H1 (cell line): ENCODE data around the gene COX18. TPM values are rescaled to one million over a fixed set of nuclear protein-coding genes. Genes with fewer than 3 reads are reported as not detected.

Experiments used
- CTCF ChIA-PET: fragments of 300-600 bp; sonication (Branson Sonifier 250); formaldehyde crosslinking; loops from one replicate; lab custom pipeline; 2021; ENCODE audit not compliant: partially characterized antibody; lab: Charles Lee
- POLR2A ChIA-PET: fragments of 300-600 bp; sonication (Branson Sonifier 250); formaldehyde crosslinking; loops from one replicate; lab custom pipeline; 2021; ENCODE audit warnings: inconsistent platforms; ENCODE audit not compliant: partially characterized antibody; lab: Charles Lee
- DNase-seq, 2 experiments: peaks; one replicate each; pipeline versions ENCODE4 v3.0.0 to v3.0.0-alpha.2; 2010 to 2022; ENCODE audit warnings: low spot score in 2 of 2, low read depth in 1 of 2, mixed read lengths in 1 of 2
- FAIRE-seq: peaks from 2 replicates; lab custom pipeline; 2011; peaks lifted over from hg19 to GRCh38; lab: Jason Lieb, UNC
- H2AFZ ChIP-seq: 2 replicates; pipeline ENCODE4 v1.8.1; 2012; ENCODE audit warnings: low read length, inconsistent platforms
- H2AK5ac ChIP-seq: 2 replicates; pipeline ENCODE4 v1.6.1; 2013; ENCODE audit warnings: low read depth, low read length
- H2BK120ac ChIP-seq: replicated peaks from 2 replicates; pipeline ENCODE3; 2013; ENCODE audit warnings: low read depth, low read length, inconsistent platforms
- H2BK12ac ChIP-seq: 2 replicates; pipeline ENCODE4 v1.6.1; 2013; ENCODE audit warnings: low read depth, low read length
- H2BK15ac ChIP-seq: 2 replicates; pipeline ENCODE4 v1.6.1; 2013; ENCODE audit warnings: low read length
- H2BK20ac ChIP-seq: 2 replicates; pipeline ENCODE4 v1.6.1; 2013; ENCODE audit warnings: low read length
- H2BK5ac ChIP-seq: 2 replicates; pipeline ENCODE4 v1.6.1; 2013; ENCODE audit warnings: low read depth, low read length
- H3K14ac ChIP-seq: 2 replicates; pipeline ENCODE4 v1.6.1; 2013; ENCODE audit warnings: inconsistent platforms; ENCODE audit not compliant: insufficient read length
- H3K18ac ChIP-seq: 2 replicates; pipeline ENCODE4 v1.6.1; 2013; ENCODE audit warnings: low read length; ENCODE audit errors: extremely low read depth
- H3K23ac ChIP-seq: 2 replicates; pipeline ENCODE4 v1.6.1; 2013; ENCODE audit warnings: inconsistent platforms; ENCODE audit not compliant: insufficient read length
- H3K23me2 ChIP-seq: 2 replicates; pipeline ENCODE4 v1.6.1; 2013; ENCODE audit warnings: low read depth, low read length
- H3K27ac ChIP-seq: 2 replicates; pipeline ENCODE4 v1.6.1; 2011; ENCODE audit warnings: low read depth, low read length, inconsistent platforms
- H3K27me3 ChIP-seq, 4 experiments: replicated peaks in 1 of 4; 1 replicate in 1 of 4; 2 replicates in 3 of 4; pipeline versions ENCODE4 v1.6.1 to v1.8.1; 2011 to 2013; ENCODE audit warnings: low read length in 3 of 4, mild to moderate bottlenecking in 3 of 4, inconsistent platforms in 2 of 4, mixed read lengths in 2 of 4, moderate library complexity in 1 of 4; ENCODE audit not compliant: control insufficient read depth in 3 of 4, insufficient read depth in 3 of 4; ENCODE audit errors: extremely low read depth in 1 of 4
- H3K36me3 ChIP-seq, 4 experiments: 2 replicates each; pipeline versions ENCODE4 v1.6.1 to v1.8.1; 2011 to 2013; ENCODE audit warnings: mild to moderate bottlenecking in 4 of 4, low read length in 3 of 4, moderate library complexity in 2 of 4, control low read depth in 1 of 4, inconsistent platforms in 1 of 4; ENCODE audit not compliant: insufficient read depth in 4 of 4, control insufficient read depth in 2 of 4
- H3K4ac ChIP-seq: replicated peaks from 2 replicates; pipeline ENCODE3; 2013; ENCODE audit warnings: low read length, low read depth, mixed read lengths, inconsistent platforms; ENCODE audit not compliant: insufficient read length
- H3K4me1 ChIP-seq, 4 experiments: replicated peaks in 1 of 4; 1 replicate in 1 of 4; 2 replicates in 3 of 4; pipeline versions ENCODE4 v1.6.1 to v1.8.1; 2011 to 2013; ENCODE audit warnings: low read length in 3 of 4, inconsistent platforms in 2 of 4, mixed read lengths in 1 of 4; ENCODE audit not compliant: insufficient read depth in 4 of 4, control insufficient read depth in 3 of 4
- H3K4me2 ChIP-seq, 2 experiments: 2 replicates each; pipeline versions ENCODE4 v1.6.1 to v1.8.1; 2011 to 2013; ENCODE audit warnings: low read depth in 2 of 2, low read length in 2 of 2, control low read depth in 1 of 2, inconsistent platforms in 1 of 2, mild to moderate bottlenecking in 1 of 2; ENCODE audit not compliant: insufficient read depth in 1 of 2
- H3K4me3 ChIP-seq, 4 experiments: fragments of 200-600, 300-600 bp in 1 of 4; sonication (generic), shearing (Covaris generic), sonication (Bioruptor Twin) in 1 of 4; 2 replicates each; pipeline versions ENCODE4 v1.5.1 to v1.8.1; 2011 to 2016; ENCODE audit warnings: low read length in 4 of 4, low read depth in 3 of 4, control low read depth in 2 of 4, inconsistent platforms in 2 of 4, mild to moderate bottlenecking in 2 of 4, mixed read lengths in 1 of 4, moderate library complexity in 1 of 4; ENCODE audit not compliant: insufficient read depth in 2 of 4; ENCODE audit errors: extremely low read depth in 1 of 4
- H3K56ac ChIP-seq: replicated peaks from 2 replicates; pipeline ENCODE3; 2013; ENCODE audit warnings: low read depth, mild to moderate bottlenecking, mixed read lengths, low read length, inconsistent platforms; ENCODE audit not compliant: insufficient read length
- H3K79me1 ChIP-seq: 2 replicates; pipeline ENCODE4 v1.6.1; 2013; ENCODE audit warnings: low read depth, low read length, control low read depth
- H3K79me2 ChIP-seq, 2 experiments: 2 replicates each; pipeline versions ENCODE4 v1.6.1 to v1.8.1; 2012 to 2013; ENCODE audit warnings: low read length in 2 of 2, mild to moderate bottlenecking in 2 of 2, inconsistent platforms in 1 of 2; ENCODE audit not compliant: insufficient read depth in 2 of 2, control insufficient read depth in 1 of 2
- H3K9ac ChIP-seq, 4 experiments: replicated peaks in 1 of 4; 1 replicate in 1 of 4; 2 replicates in 3 of 4; pipeline versions ENCODE4 v1.6.1 to v1.8.1; 2011 to 2013; ENCODE audit warnings: low read depth in 3 of 4, low read length in 3 of 4, control low read depth in 2 of 4, mild to moderate bottlenecking in 2 of 4, moderate library complexity in 2 of 4, inconsistent platforms in 1 of 4; ENCODE audit errors: extremely low read depth in 1 of 4
- H3K9me3 ChIP-seq, 2 experiments: 2 replicates each; pipeline versions ENCODE4 v1.6.1 to v1.8.1; 2012 to 2013; ENCODE audit warnings: mild to moderate bottlenecking in 2 of 2, moderate library complexity in 2 of 2, control low read depth in 1 of 2, inconsistent platforms in 1 of 2, low read depth in 1 of 2, low read length in 1 of 2, mixed read lengths in 1 of 2; ENCODE audit not compliant: insufficient read depth in 2 of 2
- H4K20me1 ChIP-seq, 2 experiments: replicated peaks in 1 of 2; 2 replicates each; pipeline versions ENCODE3 to v1.8.1; 2011 to 2013; ENCODE audit warnings: inconsistent platforms in 2 of 2, low read length in 2 of 2, mild to moderate bottlenecking in 1 of 2; ENCODE audit not compliant: insufficient read depth in 2 of 2, control insufficient read depth in 1 of 2
- H4K5ac ChIP-seq: 2 replicates; pipeline ENCODE4 v1.6.1; 2013; ENCODE audit warnings: low read length, low read depth, mixed read lengths, inconsistent platforms; ENCODE audit not compliant: insufficient read length
- H4K8ac ChIP-seq: 2 replicates; pipeline ENCODE4 v1.8.0; 2013; ENCODE audit warnings: mild to moderate bottlenecking, moderate library complexity, low read length, inconsistent platforms; ENCODE audit not compliant: insufficient read depth; ENCODE audit errors: extremely low read depth
- H4K91ac ChIP-seq: replicated peaks from 2 replicates; pipeline ENCODE3; 2013; ENCODE audit warnings: low read length, mixed read lengths, inconsistent platforms; ENCODE audit not compliant: insufficient read length
- MAX ChIP-seq: IDR thresholded peaks from 2 replicates; pipeline ENCODE4 v1.6.1; 2012; ENCODE audit warnings: inconsistent platforms
- SAP30 ChIP-seq: fragments of 300-600 bp; sonication (generic); IDR thresholded peaks from 2 replicates; pipeline ENCODE4 v1.7.1; 2012; ENCODE audit warnings: low read length, moderate library complexity, mild to moderate bottlenecking, inconsistent platforms; ENCODE audit not compliant: insufficient read depth, insufficient replicate concordance
- SIN3A ChIP-seq, 2 experiments: IDR thresholded peaks in 1 of 2; conservative IDR thresholded peaks in 1 of 2; 2 replicates each; pipeline ENCODE4 v1.6.1; 2011 to 2012; ENCODE audit warnings: low read length in 2 of 2, improper control_type of control experiment in 1 of 2, low read depth in 1 of 2, mild to moderate bottlenecking in 1 of 2
- TCF12 ChIP-seq: IDR thresholded peaks from 2 replicates; pipeline ENCODE4 v1.6.1; 2011; ENCODE audit warnings: low read depth, mild to moderate bottlenecking, low read length
- WGBS, 2 experiments: shearing (Covaris generic) in 1 of 2; methylation state at CpG; one replicate each; pipeline versions ENCODE4 v1.1.6 to v1.1.7; 2013 to 2015; ENCODE audit warnings: low lambda C conversion rate in 2 of 2, mixed read lengths in 2 of 2, inconsistent platforms in 1 of 2, low coverage in 1 of 2, missing lambda C conversion rate in 1 of 2; ENCODE audit not compliant: insufficient replicate concordance in 2 of 2, insufficient coverage in 1 of 2, insufficient read length in 1 of 2; ENCODE audit errors: extremely low coverage in 1 of 2, missing lambda C conversion rate in 1 of 2; 5-methylcytosine and 5-hydroxymethylcytosine counted together
- polyA plus RNA-seq, 7 experiments: library from polyadenylated mRNA; depleted of rRNA in 3 of 7; stranded (reverse) in 5 of 7; unstranded in 2 of 7; fragments of >200 nt in 5 of 7; fragments of 200-250 nt in 2 of 7; gene quantifications; 1 replicate in 5 of 7; 2 replicates in 1 of 7; 4 replicates in 1 of 7; pipeline versions ENCODE4 v1.2.1 to v1.2.3, GENCODE V29; 2011 to 2013; ENCODE audit warnings: missing spikeins in 2 of 7, mixed read lengths in 2 of 7
- total RNA-seq: library from RNA; stranded (reverse); fragmentation: NEBNext Ultra II Directional; extraction: Animal tissue kit (Norgen Biotek cat#: 25700); gene quantifications from 2 replicates; pipeline ENCODE4 v1.2.1, GENCODE V29; 2021

Gene COX18
- total and polyA plus RNA-seq, 2 of the 8 experiments (the other 6 are each of a cell fraction or from before 2014, with no cell fraction given), result 23.0 to 23.7 TPM

GRCh38 chr4:73068491-73069337, 802 bp downstream of the COX18 start:
- H3K18ac ChIP-seq, result peak overlapping the region; percentile 44; the same call in 1 of the 2 replicates
- H3K4me2 ChIP-seq, result peak overlapping the region; percentile 95
- peak overlapping the region; percentile 27 for H3K56ac ChIP-seq
- no peaks in the 10 kb centered on the region for H3K79me1 ChIP-seq
- H2AK5ac ChIP-seq, result no peak overlapping the region
- H3K4me1 ChIP-seq, result peaks cover 0 to 4% (median 1%) of the 10 kb centered on the region in 4 experiments; a peak in 2 of 7 replicates
- peak overlapping the region; percentile 78 to 94 (median 88) for H3K9ac ChIP-seq
- H4K5ac ChIP-seq, result peak overlapping the region; percentile 4
- WGBS, 2 experiments, result 5% methylated on average over 27 of the region's 27 CpGs; no CpG with 5 or more reads in 1 of the 2 experiments
- H3K79me2 ChIP-seq, result peaks cover 0 to 12% of the 10 kb centered on the region in 2 experiments; a peak in 2 of 4 replicates
- no peak overlapping the region for H2BK20ac ChIP-seq
- peak overlapping the region; percentile 81 for H2AFZ ChIP-seq
- TF ChIP-seq SAP30 (peak; percentile 92), MAX (peak; percentile 17; the same call in 1 of the 2 replicates), TCF12 (no peak), SIN3A (conservative IDR thresholded peaks at IDR 0.05 in 1 of 2, IDR thresholded peaks at IDR 0.05 in 1 of 2; ENCODE audit: low read depth in 1 of 2, low read length in 2 of 2) (0 out of 4 replicates have a peak, but pooled peaks of 1 of the 2 experiments have one; percentile 11)
- FAIRE-seq, result no peak
- peak overlapping the region; percentile 63 to 89 (median 83) for H3K4me3 ChIP-seq
- peak overlapping the region; percentile 92; the same call in 1 of the 2 replicates for H4K8ac ChIP-seq
- H2BK120ac ChIP-seq, result no peak overlapping the region
- peak overlapping the region; percentile 92 for H3K27ac ChIP-seq
- peak overlapping the region; percentile 77 for H2BK5ac ChIP-seq
- peak overlapping the region; percentile 29 for H4K91ac ChIP-seq
- CTCF ChIA-PET, result no interaction called here
- 0 out of 2 replicates have a peak overlapping the region, but pooled peaks have one; percentile 6 for H2BK12ac ChIP-seq
- H3K23me2 ChIP-seq, result peaks cover 7% of the 10 kb centered on the region; the same call in 1 of the 2 replicates
- H3K4ac ChIP-seq, result no peak overlapping the region
- H3K14ac ChIP-seq, result no peak overlapping the region
- no peaks in the 10 kb centered on the region for H4K20me1 ChIP-seq
- H3K9me3 ChIP-seq, result no peaks in the 10 kb centered on the region
- POLR2A ChIA-PET, result interaction anchor here (1.5 kb wide), 2 partner anchors 17 to 30 kb away, joined by 3 to 4 read pairs; no protein-coding TSS in a partner anchor
- no peak for DNase-seq
- H3K23ac ChIP-seq, result no peak overlapping the region
- no peak overlapping the region for H2BK15ac ChIP-seq
- H3K27me3 ChIP-seq, result no peaks in the 10 kb centered on the region
- H3K36me3 ChIP-seq, result peaks cover 0 to 13% (median 4%) of the 10 kb centered on the region in 4 experiments; a peak in 3 of 8 replicates
